Activated CD4-positive, alpha-beta T cell treated with anti-CD3 and anti-CD28 coated beads for 36 hours (primary cell): ENCODE data around the gene M1AP. TPM values are rescaled to one million over a fixed set of nuclear protein-coding genes. Genes with fewer than 3 reads are reported as not detected.

Source experiments
- ATAC-seq: fragments of 200-7000 bp; cut with Tn5 transposase; one replicate; pipeline ENCODE4 v1.10.0; 2021; ENCODE audit warnings: mild to moderate bottlenecking, moderate library complexity
- CTCF ChIA-PET: fragments of 350-600 bp; sonication (Branson Sonifier 250); formaldehyde crosslinking; loops from one replicate; lab custom pipeline; 2021; ENCODE audit warnings: antibody characterized with exemption; lab: Charles Lee
- POLR2A ChIA-PET: fragments of 350-600 bp; sonication (Branson Sonifier 250); formaldehyde crosslinking; loops from one replicate; lab custom pipeline; 2021; ENCODE audit warnings: antibody characterized with exemption, inconsistent platforms; lab: Charles Lee
- DNase-seq: peaks from one replicate; pipeline ENCODE4 v3.0.0-alpha.2; 2020
- H3K27ac Mint-ChIP-seq: one replicate; pipeline ENCODE4 v1.8.0; 2021; ENCODE audit warnings: mixed read lengths
- H3K27me3 Mint-ChIP-seq: one replicate; pipeline ENCODE4 v1.8.0; 2021; ENCODE audit warnings: mixed read lengths
- H3K36me3 Mint-ChIP-seq: one replicate; pipeline ENCODE4 v1.8.0; 2021; ENCODE audit warnings: low read depth, mixed read lengths
- H3K4me1 Mint-ChIP-seq: one replicate; pipeline ENCODE4 v1.8.0; 2021; ENCODE audit warnings: mixed read lengths
- H3K4me3 Mint-ChIP-seq: one replicate; pipeline ENCODE4 v1.8.0; 2021; ENCODE audit warnings: mild to moderate bottlenecking, moderate library complexity, mixed read lengths
- H3K9me3 Mint-ChIP-seq: one replicate; pipeline ENCODE4 v1.8.0; 2021; ENCODE audit warnings: low read depth, mixed read lengths
- intact Hi-C, 2 experiments: fragments of 100-400 bp; cut with DNase I in 1 of 2; cut with micrococcal nuclease in 1 of 2; formaldehyde crosslinking; loops; one replicate each; pipeline versions ENCODE4 v1.14.2 to v1.15.1; 2022 to 2024; cut with DNase I, micrococcal nuclease
- total RNA-seq, 2 experiments: library from RNA; stranded (reverse); gene quantifications; one replicate each; pipeline ENCODE4 v1.2.3, GENCODE V29; 2021

Gene M1AP
- total RNA-seq, 2 experiments from 2014 or later, result 0.18 to 0.33 TPM

DNA sequence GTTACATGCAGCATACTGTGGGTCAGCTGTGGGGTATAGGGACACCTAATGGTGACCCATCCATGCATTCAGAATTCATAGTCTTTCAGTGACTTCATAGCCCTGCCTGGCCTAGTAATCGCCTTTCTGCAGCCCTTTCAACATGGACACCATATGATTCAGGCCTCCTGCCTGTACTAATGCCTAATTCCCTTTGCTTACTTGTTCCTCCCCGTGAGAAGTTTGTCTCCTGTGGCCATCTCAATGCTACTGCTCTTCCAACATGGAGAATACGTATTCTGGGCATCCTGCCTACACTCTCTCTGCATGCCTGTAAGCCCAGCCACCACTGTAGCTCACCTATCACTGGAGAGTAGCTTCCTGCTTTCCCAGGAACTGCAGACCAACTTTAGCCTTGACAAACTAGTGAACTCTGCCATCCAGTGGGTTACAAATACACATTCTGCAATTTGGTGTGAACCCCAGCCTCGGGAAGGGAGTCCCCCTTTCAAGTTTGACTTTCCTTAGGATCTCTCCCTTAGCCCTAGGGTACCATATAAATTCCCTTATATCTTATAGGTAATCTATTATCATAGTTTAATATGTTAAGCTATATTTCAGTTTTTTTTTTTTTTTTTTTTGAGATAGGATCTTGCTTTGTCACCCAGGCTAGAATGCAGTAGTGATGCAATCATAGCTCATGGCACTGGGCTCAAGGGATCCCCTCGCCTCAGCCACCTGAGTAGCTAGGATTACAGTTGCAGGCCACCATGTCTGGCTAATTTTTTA, 22.3 kb downstream of the M1AP start:
- intact Hi-C loops, result no loop called here
- POLR2A ChIA-PET, result no interaction called here

GRCh38 chr2:74620671-74621070, 27.5 kb downstream of the M1AP start:
- ChIA-PET CTCF (no interaction called here), POLR2A (no interaction called here)
- H3K9me3 Mint-ChIP-seq, result no peaks in the 10 kb centered on the region
- DNase-seq, result no peak
- ATAC-seq, result no peak
- no peak overlapping the region for H3K27ac Mint-ChIP-seq
- intact Hi-C loops, result no loop called here
- H3K4me3 Mint-ChIP-seq, result no peak overlapping the region
- H3K4me1 Mint-ChIP-seq, result no peaks in the 10 kb centered on the region
- no peaks in the 10 kb centered on the region for H3K36me3 Mint-ChIP-seq
- peaks cover 12% of the 10 kb centered on the region for H3K27me3 Mint-ChIP-seq

More for the DNA sequence above, 22.3 kb downstream of the M1AP start:
- Mint-ChIP-seq H3K4me1 (no peaks in the 10 kb centered on the region), H3K9me3 (no peaks in the 10 kb centered on the region), H3K36me3 (no peaks in the 10 kb centered on the region), H3K4me3 (no peak overlapping the region), H3K27me3 (peaks cover 2% of the 10 kb centered on the region), H3K27ac (no peak overlapping the region)
- ATAC-seq (no peak), DNase-seq (no peak)
- CTCF ChIA-PET, result no interaction called here

DNA sequence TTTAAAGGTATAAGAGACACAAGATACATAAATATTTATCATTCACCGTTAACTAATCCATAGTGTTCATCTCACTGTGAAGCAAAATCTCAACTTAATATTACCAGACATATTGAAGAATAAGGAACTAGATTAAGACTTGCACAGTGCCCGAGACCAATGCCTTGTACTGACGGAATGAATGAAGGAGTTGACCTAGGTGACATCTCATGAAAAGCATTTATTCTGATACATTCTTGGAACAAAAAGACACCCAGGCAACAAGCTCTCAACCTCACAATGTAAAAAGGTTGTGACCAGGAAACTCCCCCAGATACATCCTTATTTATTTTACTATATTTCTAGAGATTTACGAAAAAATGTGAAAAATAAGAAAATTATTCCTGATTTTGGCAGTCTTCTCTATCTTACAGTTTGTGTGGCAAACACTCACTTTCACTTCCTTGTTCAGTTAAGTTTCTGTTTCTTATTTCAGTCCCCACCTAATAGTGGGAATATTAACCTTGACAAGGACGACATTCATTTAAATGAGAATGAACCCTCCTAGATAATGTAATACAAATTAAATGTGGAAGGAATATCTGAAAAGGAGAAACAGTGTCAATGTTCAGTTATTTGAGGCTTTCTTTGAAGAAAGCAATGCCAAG, 28.4 kb downstream of the M1AP start:
- no peak for DNase-seq
- Mint-ChIP-seq H3K9me3 (no peaks in the 10 kb centered on the region), H3K36me3 (no peaks in the 10 kb centered on the region), H3K27ac (no peak overlapping the region), H3K4me1 (no peaks in the 10 kb centered on the region), H3K27me3 (peaks cover 19% of the 10 kb centered on the region), H3K4me3 (no peak overlapping the region)
- CTCF ChIA-PET, result no interaction called here
- POLR2A ChIA-PET, result no interaction called here
- no peak for ATAC-seq
- intact Hi-C loops, result no loop called here

DNA sequence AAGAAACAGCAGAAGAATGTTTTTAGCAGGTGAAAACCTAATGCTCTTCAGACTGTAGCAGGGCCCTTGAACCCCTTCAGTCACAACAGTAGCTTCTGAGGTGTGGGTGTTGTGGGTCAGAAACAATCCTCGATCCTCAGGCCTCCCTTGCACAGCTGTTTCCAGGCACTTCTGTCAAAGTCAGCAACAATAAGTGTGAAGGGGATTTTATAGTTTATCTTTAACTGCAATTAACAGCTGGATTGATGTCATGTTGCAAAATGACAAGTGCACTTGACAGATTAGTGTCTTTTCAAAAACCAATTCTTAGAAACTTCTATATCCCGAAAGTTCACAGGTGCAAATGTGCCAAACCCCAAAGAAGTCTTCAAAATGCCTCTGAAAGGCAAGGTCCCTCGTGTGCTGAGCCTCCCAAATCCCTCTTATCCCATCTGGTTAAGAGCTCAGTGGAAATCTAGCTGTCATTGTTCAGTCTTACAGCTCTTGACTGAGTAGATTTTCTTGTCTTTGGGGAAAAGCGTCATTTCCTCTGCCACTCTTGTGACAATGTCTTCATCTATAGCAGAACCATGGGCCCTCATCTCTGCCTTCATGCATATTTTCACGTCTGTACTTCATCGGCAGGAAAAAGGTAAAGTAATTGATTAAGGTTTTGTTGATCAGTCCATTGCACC, 29.6 kb downstream of the M1AP start:
- no peak overlapping the region for H3K4me3 Mint-ChIP-seq
- ATAC-seq (no peak), DNase-seq (no peak)
- POLR2A ChIA-PET, result no interaction called here
- no peaks in the 10 kb centered on the region for H3K4me1 Mint-ChIP-seq
- no peaks in the 10 kb centered on the region for H3K36me3 Mint-ChIP-seq
- H3K9me3 Mint-ChIP-seq, result no peaks in the 10 kb centered on the region
- CTCF ChIA-PET, result interaction anchor here (0.6 to 1.1 kb wide), 3 partner anchors 85 to 134 kb away, joined by 3 to 4 read pairs (median 4); no protein-coding TSS in a partner anchor
- H3K27ac Mint-ChIP-seq, result no peak overlapping the region
- peaks cover 29% of the 10 kb centered on the region for H3K27me3 Mint-ChIP-seq
- intact Hi-C loops, result no loop called here

- ChIA-PET POLR2A (no interaction called here), CTCF (interaction anchor here (1.0 kb wide), 1 partner anchor 30 kb away, joined by 3 read pairs; no protein-coding TSS in a partner anchor)
- H3K27me3 Mint-ChIP-seq, result peaks cover 40% of the 10 kb centered on the region
- ATAC-seq (no peak), DNase-seq (no peak)
- no peaks in the 10 kb centered on the region for H3K9me3 Mint-ChIP-seq
- intact Hi-C loops, result no loop called here
- no peaks in the 10 kb centered on the region for H3K4me1 Mint-ChIP-seq
- H3K4me3 Mint-ChIP-seq, result no peak overlapping the region
- H3K27ac Mint-ChIP-seq, result no peak overlapping the region
- no peaks in the 10 kb centered on the region for H3K36me3 Mint-ChIP-seq
These were observed 31.0 kb downstream of the M1AP start for GRCh38 chr2:74617122-74617521.

DNA sequence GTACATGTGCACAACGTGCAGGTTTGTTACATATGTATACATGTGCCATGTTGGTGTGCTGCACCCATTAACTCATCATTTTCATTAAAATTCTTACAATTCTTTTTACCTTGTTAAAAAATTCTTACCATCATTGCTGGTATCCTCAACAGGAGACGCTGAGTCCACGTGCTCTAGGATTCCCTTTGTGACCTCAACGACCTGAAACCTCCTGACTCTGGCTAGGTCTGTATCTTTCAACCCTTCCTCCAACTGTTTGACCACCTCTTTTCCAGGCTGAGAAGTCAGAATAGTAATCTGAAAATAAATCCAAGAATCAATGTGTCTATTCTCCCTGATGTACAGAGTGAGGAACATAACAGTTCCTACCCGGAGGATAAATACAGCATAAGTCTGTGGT, 41.2 kb downstream of the M1AP start:
- Mint-ChIP-seq H3K4me3 (no peak overlapping the region), H3K27me3 (peaks cover 42% of the 10 kb centered on the region), H3K36me3 (no peaks in the 10 kb centered on the region), H3K9me3 (no peaks in the 10 kb centered on the region), H3K4me1 (peaks cover 3% of the 10 kb centered on the region), H3K27ac (no peak overlapping the region)
- intact Hi-C loops, result no loop called here
- CTCF ChIA-PET, result no interaction called here
- POLR2A ChIA-PET, result no interaction called here
- no peak for ATAC-seq
- no peak for DNase-seq

- H3K27me3 Mint-ChIP-seq, result peaks cover 38% of the 10 kb centered on the region
- no peak overlapping the region for H3K27ac Mint-ChIP-seq
- DNase-seq (no peak), ATAC-seq (peak; percentile 55)
- H3K36me3 Mint-ChIP-seq, result no peaks in the 10 kb centered on the region
- CTCF ChIA-PET, result interaction anchor here (0.5 to 1.3 kb wide), 2 partner anchors 50 to 272 kb away, joined by 3 read pairs; partner anchors contain the start of gene SEMA4F
- no peaks in the 10 kb centered on the region for H3K9me3 Mint-ChIP-seq
- peaks cover 3% of the 10 kb centered on the region for H3K4me1 Mint-ChIP-seq
- intact Hi-C loops, result no loop called here
- H3K4me3 Mint-ChIP-seq, result no peak overlapping the region
- POLR2A ChIA-PET, result no interaction called here
These were observed 44.7 kb downstream of the M1AP start for GRCh38 chr2:74603282-74604000.

GRCh38 chr2:74602586-74603281, 45.4 kb downstream of the M1AP start:
- POLR2A ChIA-PET, result no interaction called here
- H3K4me1 Mint-ChIP-seq, result peaks cover 3% of the 10 kb centered on the region
- peaks cover 32% of the 10 kb centered on the region for H3K27me3 Mint-ChIP-seq
- ATAC-seq (peak; percentile 44), DNase-seq (no peak)
- H3K9me3 Mint-ChIP-seq, result no peaks in the 10 kb centered on the region
- intact Hi-C loops, result no loop called here
- H3K27ac Mint-ChIP-seq, result no peak overlapping the region
- H3K36me3 Mint-ChIP-seq, result no peaks in the 10 kb centered on the region
- CTCF ChIA-PET, result interaction anchor here (0.9 to 1.3 kb wide), 2 partner anchors 12 to 51 kb away, joined by 3 to 4 read pairs; partner anchors contain the start of gene SEMA4F
- H3K4me3 Mint-ChIP-seq, result no peak overlapping the region

DNA sequence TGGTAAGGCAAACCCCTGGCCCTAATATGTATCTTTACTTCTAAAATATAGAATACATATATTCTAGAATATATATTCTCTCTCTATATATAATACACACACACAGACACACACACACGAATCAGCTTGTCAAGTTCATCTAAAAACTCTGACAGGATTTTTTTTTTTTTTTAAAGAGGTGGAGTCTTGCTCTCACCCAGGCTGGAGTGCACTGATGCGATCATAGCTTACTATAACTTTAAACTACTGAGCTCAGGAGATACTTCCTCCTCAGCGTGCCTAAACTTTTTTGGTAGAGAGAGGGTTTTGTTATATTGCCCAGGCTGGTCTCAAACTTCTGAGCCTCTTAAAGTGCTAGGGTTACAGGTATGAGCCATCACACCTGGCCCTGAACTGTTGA, 48.5 kb downstream of the M1AP start:
- Mint-ChIP-seq H3K4me1 (peaks cover 3% of the 10 kb centered on the region), H3K36me3 (no peaks in the 10 kb centered on the region), H3K27me3 (peaks cover 33% of the 10 kb centered on the region), H3K4me3 (no peak overlapping the region), H3K9me3 (no peaks in the 10 kb centered on the region), H3K27ac (no peak overlapping the region)
- no peak for ATAC-seq
- DNase-seq, result no peak
- ChIA-PET POLR2A (interaction anchor here (1.0 kb wide), 1 partner anchor 37 kb away, joined by 4 read pairs; no protein-coding TSS in a partner anchor), CTCF (interaction anchor here (0.5 kb wide), 1 partner anchor 68 kb away, joined by 3 read pairs; no protein-coding TSS in a partner anchor)
- intact Hi-C loops, result no loop called here

DNA sequence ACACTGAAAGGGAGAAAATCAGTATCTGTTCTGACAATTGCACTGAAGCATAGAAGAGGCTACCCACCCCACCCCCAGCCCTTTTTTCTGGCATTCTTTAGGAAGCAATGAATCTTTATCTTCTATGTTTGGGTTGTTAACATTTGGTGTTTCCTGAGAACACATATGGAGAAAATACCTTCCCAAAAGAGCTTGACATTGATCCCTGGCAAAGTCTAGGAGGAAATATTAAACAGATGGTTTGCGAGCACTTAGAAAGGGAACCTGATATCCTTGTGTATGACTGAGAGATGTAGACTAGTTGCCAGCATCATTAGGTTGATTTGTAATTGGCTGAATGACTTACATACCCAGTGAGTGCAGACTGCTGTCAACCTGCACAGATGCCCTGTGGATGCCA, 50.7 kb downstream of the M1AP start:
- Mint-ChIP-seq H3K27me3 (peaks cover 32% of the 10 kb centered on the region), H3K9me3 (no peaks in the 10 kb centered on the region), H3K4me1 (peaks cover 5% of the 10 kb centered on the region), H3K4me3 (no peak overlapping the region), H3K27ac (no peak overlapping the region), H3K36me3 (no peaks in the 10 kb centered on the region)
- intact Hi-C loops, result no loop called here
- ChIA-PET POLR2A (no interaction called here), CTCF (interaction anchor here (2.2 kb wide), 1 partner anchor 9 kb away, joined by 13 read pairs; no protein-coding TSS in a partner anchor)
- DNase-seq, result no peak
- no peak for ATAC-seq
